Activated effector memory CD4-positive, alpha-beta T cell treated with Interleukin-2 at 50 U/mL for 16 hours (primary cell): ENCODE results near the gene DMRT3.

ENCODE experiments used
- DNase-seq: peaks from one replicate; pipeline ENCODE4 v3.0.0-alpha.2; 2020

Gene DMRT3

GRCh38 chr9:976258-976942 lies at the start of gene DMRT3:
Gene DMRT3 (plus strand): TSS chr9:976655. CDS start chr9:977002, 347 bp downstream.
- DNase-seq: no peak

GRCh38 chr9:926976-927375 lies 49.5 kb upstream of the DMRT3 start:
- no peak for DNase-seq

GRCh38 chr9:928363-929042 lies 48.0 kb upstream of the DMRT3 start:
- no peak for DNase-seq

- no peak for DNase-seq
Measured at GRCh38 chr9:929719-930118, 46.7 kb upstream of the DMRT3 start.

- DNase-seq: no peak
Measured at GRCh38 chr9:933356-933755, 43.1 kb upstream of the DMRT3 start.

- no peak for DNase-seq
Measured at GRCh38 chr9:935348-935965, 41.0 kb upstream of the DMRT3 start.

- DNase-seq: no peak
Measured at GRCh38 chr9:942805-943580, 33.5 kb upstream of the DMRT3 start.

GRCh38 chr9:947985-948384 lies 28.5 kb upstream of the DMRT3 start:
- no peak for DNase-seq

GRCh38 chr9:948497-948896 lies 28.0 kb upstream of the DMRT3 start:
- no peak for DNase-seq

- DNase-seq: no peak
Measured at GRCh38 chr9:950139-950538, 26.3 kb upstream of the DMRT3 start.

- no peak for DNase-seq
Measured at GRCh38 chr9:952546-952945, 23.9 kb upstream of the DMRT3 start.

- DNase-seq: no peak
Measured at GRCh38 chr9:959105-959504, 17.4 kb upstream of the DMRT3 start.

- DNase-seq: no peak
Measured at GRCh38 chr9:959914-960313, 16.5 kb upstream of the DMRT3 start.

GRCh38 chr9:962023-962422 lies 14.4 kb upstream of the DMRT3 start:
- no peak for DNase-seq

GRCh38 chr9:965497-965896 lies 11.0 kb upstream of the DMRT3 start:
- no peak for DNase-seq

GRCh38 chr9:966870-967269 lies 9.6 kb upstream of the DMRT3 start:
- DNase-seq: no peak

- DNase-seq: no peak
Measured at GRCh38 chr9:967436-967835, 9.0 kb upstream of the DMRT3 start.

GRCh38 chr9:967903-968641 lies 8.4 kb upstream of the DMRT3 start:
- no peak for DNase-seq

GRCh38 chr9:969310-970150 lies 6.9 kb upstream of the DMRT3 start:
- DNase-seq: no peak

GRCh38 chr9:970151-970996 lies 6.1 kb upstream of the DMRT3 start:
- no peak for DNase-seq
